Mesenchymal stem cell (in vitro differentiated cells and primary cell): ENCODE measurements around the gene TCF4.

Experiments
- DNase-seq: peaks from one replicate; pipeline ENCODE4 v3.0.0-alpha.2; 2013
- H2AFZ ChIP-seq: one replicate; pipeline ENCODE4 v1.6.1; 2013; ENCODE audit warnings: low read depth, mild to moderate bottlenecking, control low read depth, inconsistent platforms, low read length, moderate library complexity
- H2AK5ac ChIP-seq: 2 replicates; pipeline ENCODE4 v1.6.1; 2013; ENCODE audit warnings: low read length, moderate library complexity, mild to moderate bottlenecking, inconsistent platforms; ENCODE audit not compliant: severe bottlenecking
- H2BK120ac ChIP-seq: one replicate; pipeline ENCODE4 v1.6.1; 2013; ENCODE audit warnings: low read depth, mild to moderate bottlenecking, inconsistent platforms, low read length, moderate library complexity
- H2BK12ac ChIP-seq, 2 experiments: one replicate each; pipeline ENCODE4 v1.6.1; 2013; ENCODE audit warnings: inconsistent platforms in 2 of 2, low read length in 2 of 2, mild to moderate bottlenecking in 2 of 2, moderate library complexity in 2 of 2, control low read depth in 1 of 2
- H2BK15ac ChIP-seq: one replicate; pipeline ENCODE4 v1.6.1; 2013; ENCODE audit warnings: mild to moderate bottlenecking, low read depth, inconsistent platforms; ENCODE audit not compliant: poor library complexity, severe bottlenecking
- H2BK5ac ChIP-seq: 2 replicates; pipeline ENCODE4 v1.6.1; 2013; ENCODE audit warnings: low read depth, mild to moderate bottlenecking, low read length, control low read depth, inconsistent platforms; ENCODE audit not compliant: poor library complexity, severe bottlenecking
- H3K14ac ChIP-seq, 2 experiments: one replicate each; pipeline ENCODE4 v1.6.1; 2013; ENCODE audit warnings: inconsistent platforms in 2 of 2, low read length in 2 of 2, control low read depth in 1 of 2, mild to moderate bottlenecking in 1 of 2, moderate library complexity in 1 of 2
- H3K18ac ChIP-seq, 2 experiments: one replicate each; pipeline ENCODE4 v1.6.1; 2013; ENCODE audit warnings: inconsistent platforms in 2 of 2, low read length in 2 of 2, control low read depth in 1 of 2, low read depth in 1 of 2, mild to moderate bottlenecking in 1 of 2
- H3K23ac ChIP-seq, 2 experiments: one replicate each; pipeline ENCODE4 v1.6.1; 2013; ENCODE audit warnings: inconsistent platforms in 2 of 2, low read length in 2 of 2, mild to moderate bottlenecking in 2 of 2, moderate library complexity in 2 of 2, control low read depth in 1 of 2
- H3K27ac ChIP-seq: 2 replicates; pipeline ENCODE4 v1.5.1; 2013; ENCODE audit warnings: mild to moderate bottlenecking, moderate library complexity, low read length, control low read depth, inconsistent platforms; ENCODE audit not compliant: poor library complexity, severe bottlenecking
- H3K27me3 ChIP-seq, 2 experiments: 2 replicates each; pipeline versions ENCODE4 v1.6.1 to v1.7.0; 2013; ENCODE audit warnings: low read length in 2 of 2, mild to moderate bottlenecking in 2 of 2, moderate library complexity in 2 of 2, control low read depth in 1 of 2, inconsistent platforms in 1 of 2; ENCODE audit not compliant: control insufficient read depth in 1 of 2, insufficient read depth in 1 of 2
- H3K36me3 ChIP-seq, 2 experiments: 2 replicates each; pipeline versions ENCODE4 v1.6.1 to v1.7.0; 2013; ENCODE audit warnings: low read length in 2 of 2, control low read depth in 1 of 2, inconsistent platforms in 1 of 2, low read depth in 1 of 2, mild to moderate bottlenecking in 1 of 2; ENCODE audit not compliant: insufficient read depth in 2 of 2, control insufficient read depth in 1 of 2
- H3K4ac ChIP-seq, 2 experiments: one replicate each; pipeline ENCODE4 v1.6.1; 2013; ENCODE audit warnings: inconsistent platforms in 2 of 2, low read length in 2 of 2, mild to moderate bottlenecking in 2 of 2, moderate library complexity in 2 of 2, control low read depth in 1 of 2, low read depth in 1 of 2
- H3K4me1 ChIP-seq: 2 replicates; pipeline ENCODE4 v1.6.1; 2013; ENCODE audit warnings: low read depth, low read length, control low read depth; ENCODE audit not compliant: control insufficient read depth, insufficient read depth
- H3K4me2 ChIP-seq: 2 replicates; pipeline ENCODE4 v1.6.1; 2013; ENCODE audit warnings: low read length, mild to moderate bottlenecking, inconsistent platforms; ENCODE audit not compliant: poor library complexity, severe bottlenecking
- H3K4me3 ChIP-seq, 2 experiments: 2 replicates each; pipeline versions ENCODE4 v1.5.1 to v1.7.0; 2013; ENCODE audit warnings: low read length in 2 of 2, mild to moderate bottlenecking in 2 of 2, control low read depth in 1 of 2, low read depth in 1 of 2; ENCODE audit not compliant: insufficient read depth in 1 of 2
- H3K79me1 ChIP-seq: replicated peaks from 2 replicates; pipeline ENCODE4 v1.6.1; 2013; ENCODE audit warnings: mild to moderate bottlenecking, control low read depth, low read length, inconsistent platforms; ENCODE audit not compliant: poor library complexity, severe bottlenecking
- H3K9ac ChIP-seq: 2 replicates; pipeline ENCODE4 v1.7.0; 2013; ENCODE audit warnings: mild to moderate bottlenecking, low read length, moderate library complexity
- H3K9me3 ChIP-seq: 2 replicates; pipeline ENCODE4 v1.7.0; 2013; ENCODE audit warnings: mild to moderate bottlenecking, low read length; ENCODE audit not compliant: control insufficient read depth
- H4K8ac ChIP-seq: one replicate; pipeline ENCODE4 v1.6.1; 2013; ENCODE audit warnings: inconsistent platforms, mild to moderate bottlenecking, low read length, moderate library complexity
- H4K91ac ChIP-seq: one replicate; pipeline ENCODE4 v1.6.1; 2013; ENCODE audit warnings: mild to moderate bottlenecking, low read length, inconsistent platforms
- WGBS: methylation state at CpG from one replicate; pipeline ENCODE4 v1.1.7; 2013; ENCODE audit warnings: mixed read lengths; 5-methylcytosine and 5-hydroxymethylcytosine counted together

The TCF4 gene

DNA sequence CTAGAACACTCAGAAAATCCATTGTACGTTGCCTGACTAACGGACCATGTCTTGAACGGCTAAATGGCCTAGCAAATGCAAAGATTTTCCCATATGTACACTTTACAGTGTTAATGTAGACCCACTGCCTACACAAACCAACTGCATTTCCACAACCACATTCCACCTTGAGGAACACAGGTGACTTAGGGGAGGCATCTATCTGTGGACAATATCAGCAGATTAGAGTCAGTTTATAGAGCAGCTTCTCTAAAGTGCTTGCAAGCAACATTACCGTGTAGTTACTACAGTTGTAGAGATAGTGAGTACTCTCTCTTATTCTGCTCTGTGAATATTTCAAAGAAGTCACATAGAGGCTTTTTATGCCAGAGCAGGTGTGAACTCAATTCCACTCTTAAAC lies 139.6 kb downstream of the TCF4 start:
- H3K27ac ChIP-seq: no peak overlapping the region
- no peak overlapping the region for H3K14ac ChIP-seq
- no peak overlapping the region for H2AK5ac ChIP-seq
- H3K27me3 ChIP-seq: no peaks in the 10 kb centered on the region
- no peak for DNase-seq
- no peak overlapping the region for H3K4ac ChIP-seq
- H2BK5ac ChIP-seq: no peak overlapping the region
- no peak overlapping the region for H2AFZ ChIP-seq
- no peak overlapping the region for H3K18ac ChIP-seq
- peaks cover 27% of the 10 kb centered on the region for H3K79me1 ChIP-seq
- H4K91ac ChIP-seq: no peak overlapping the region
- H3K9me3 ChIP-seq: peaks cover 11% of the 10 kb centered on the region
- no peak overlapping the region for H3K4me2 ChIP-seq
- H3K23ac ChIP-seq: no peak overlapping the region
- peaks cover 0 to 10% of the 10 kb centered on the region in 2 experiments for H3K36me3 ChIP-seq
- 97% methylated on average over 3 of the region's 4 CpGs for WGBS
- H2BK12ac ChIP-seq: no peak overlapping the region
- H3K4me1 ChIP-seq: no peaks in the 10 kb centered on the region
- no peak overlapping the region for H2BK120ac ChIP-seq
- no peak overlapping the region for H3K4me3 ChIP-seq
- H2BK15ac ChIP-seq: no peak overlapping the region
- H3K9ac ChIP-seq: no peak overlapping the region
- no peak overlapping the region for H4K8ac ChIP-seq

GRCh38 chr18:55447672-55448018 lies 140.3 kb downstream of the TCF4 start:
- no peak overlapping the region for H3K27ac ChIP-seq
- H3K23ac ChIP-seq: no peak overlapping the region
- H3K14ac ChIP-seq: no peak overlapping the region
- no peak overlapping the region for H2BK12ac ChIP-seq
- no peaks in the 10 kb centered on the region for H3K27me3 ChIP-seq
- H3K9ac ChIP-seq: no peak overlapping the region
- H2BK5ac ChIP-seq: no peak overlapping the region
- H3K36me3 ChIP-seq: peaks cover 0 to 10% of the 10 kb centered on the region in 2 experiments
- H3K4ac ChIP-seq: no peak overlapping the region
- H3K9me3 ChIP-seq: peaks cover 11% of the 10 kb centered on the region
- H2BK15ac ChIP-seq: no peak overlapping the region
- no peak overlapping the region for H3K18ac ChIP-seq
- no CpG with 5 or more reads among the region's 3 CpGs for WGBS
- H3K4me1 ChIP-seq: no peaks in the 10 kb centered on the region
- H3K79me1 ChIP-seq: peaks cover 30% of the 10 kb centered on the region
- no peak overlapping the region for H3K4me2 ChIP-seq
- no peak overlapping the region for H3K4me3 ChIP-seq
- no peak overlapping the region for H2AK5ac ChIP-seq
- no peak for DNase-seq
- H2BK120ac ChIP-seq: no peak overlapping the region
- H2AFZ ChIP-seq: no peak overlapping the region
- H4K8ac ChIP-seq: no peak overlapping the region
- no peak overlapping the region for H4K91ac ChIP-seq

- no peak overlapping the region for H4K8ac ChIP-seq
- H3K4me3 ChIP-seq: no peak overlapping the region
- H3K36me3 ChIP-seq: peaks cover 0 to 10% of the 10 kb centered on the region in 2 experiments
- H2BK5ac ChIP-seq: no peak overlapping the region
- no peak overlapping the region for H3K9ac ChIP-seq
- no peak overlapping the region for H2BK120ac ChIP-seq
- H3K4me2 ChIP-seq: no peak overlapping the region
- H3K18ac ChIP-seq: no peak overlapping the region
- H3K23ac ChIP-seq: no peak overlapping the region
- no peak for DNase-seq
- no peaks in the 10 kb centered on the region for H3K27me3 ChIP-seq
- H3K4me1 ChIP-seq: no peaks in the 10 kb centered on the region
- H2AK5ac ChIP-seq: no peak overlapping the region
- no peak overlapping the region for H3K27ac ChIP-seq
- peaks cover 29% of the 10 kb centered on the region for H3K79me1 ChIP-seq
- no peak overlapping the region for H4K91ac ChIP-seq
- H2BK15ac ChIP-seq: no peak overlapping the region
- no peak overlapping the region for H2AFZ ChIP-seq
- no peak overlapping the region for H3K14ac ChIP-seq
- H2BK12ac ChIP-seq: no peak overlapping the region
- H3K4ac ChIP-seq: no peak overlapping the region
- 100% methylated on average over 2 of the region's 5 CpGs for WGBS
- H3K9me3 ChIP-seq: peaks cover 11% of the 10 kb centered on the region
These were observed 140.9 kb downstream of the TCF4 start for GRCh38 chr18:55446996-55447671.

DNA sequence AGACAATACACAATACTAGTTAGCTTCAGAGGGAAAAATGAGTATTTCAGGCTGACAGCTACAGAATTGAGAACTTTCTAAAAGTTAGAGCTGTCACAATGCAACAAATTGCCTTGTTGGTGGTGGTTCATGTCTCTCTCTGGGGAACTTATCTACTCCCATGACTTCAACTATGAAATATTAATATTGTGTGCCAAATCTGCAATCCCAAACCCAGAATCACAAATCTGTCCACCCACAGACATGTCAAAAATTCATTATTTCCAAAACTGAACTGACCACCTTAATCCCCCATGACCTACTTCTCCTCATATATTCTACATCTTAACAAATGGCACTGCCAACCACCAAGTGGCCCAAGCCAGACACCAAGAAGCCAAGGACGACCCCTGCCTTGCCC lies 143.5 kb downstream of the TCF4 start:
- Histone ChIP-seq H4K8ac (no peak overlapping the region), H3K23ac (no peak overlapping the region), H3K27ac (no peak overlapping the region), H2BK120ac (no peak overlapping the region), H3K4me3 (no peak overlapping the region), H2BK5ac (no peak overlapping the region), H2AK5ac (no peak overlapping the region), H3K18ac (no peak overlapping the region), H2BK15ac (no peak overlapping the region), H3K4me2 (no peak overlapping the region), H3K36me3 (peaks cover 0 to 10% of the 10 kb centered on the region in 2 experiments), H2BK12ac (no peak overlapping the region), H3K9me3 (peaks cover 11% of the 10 kb centered on the region), H4K91ac (no peak overlapping the region), H3K4ac (no peak overlapping the region), H3K79me1 (peaks cover 21% of the 10 kb centered on the region), H2AFZ (no peak overlapping the region), H3K4me1 (no peaks in the 10 kb centered on the region), H3K14ac (no peak overlapping the region), H3K9ac (no peak overlapping the region), H3K27me3 (no peaks in the 10 kb centered on the region)
- 94% methylated on average over 1 of the region's 1 CpG for WGBS
- no peak for DNase-seq
